Astrocyte of the spinal cord (primary cell): ENCODE results near the gene MAGI2.
"Not testable (repeated sequence)": the region's sequence is repeated elsewhere in the genome, so short reads cannot be mapped to it uniquely, and the experiment has no call there.

ENCODE experiments used
- DNase-seq: peaks from one replicate; pipeline ENCODE4 v3.0.0; 2011; ENCODE audit warnings: low read depth, low spot score
- H3K4me3 ChIP-seq: 2 replicates; pipeline ENCODE4 v1.5.1; 2011; ENCODE audit warnings: low read depth, mild to moderate bottlenecking, low read length, moderate library complexity
- in situ Hi-C: cut with HindIII; loops from 2 replicates; pipeline ENCODE4 v1.10.0; 2017; ENCODE audit warnings: low sequenced_read_pairs
- TF ChIP-seq, protein P1 (sequence below): IDR thresholded peaks from 2 replicates; pipeline ENCODE4 v1.5.1; 2012; ENCODE audit warnings: low read depth, mild to moderate bottlenecking, low read length, inconsistent platforms

MAGI2 gene

GRCh38 chr7:78011642-78012041 lies 1441.8 kb downstream of the MAGI2 start:
- DNase-seq, result no peak
- in situ Hi-C loops, result no loop called here
- no peak overlapping the region for H3K4me3 ChIP-seq
- TF ChIP-seq, protein P1, sequence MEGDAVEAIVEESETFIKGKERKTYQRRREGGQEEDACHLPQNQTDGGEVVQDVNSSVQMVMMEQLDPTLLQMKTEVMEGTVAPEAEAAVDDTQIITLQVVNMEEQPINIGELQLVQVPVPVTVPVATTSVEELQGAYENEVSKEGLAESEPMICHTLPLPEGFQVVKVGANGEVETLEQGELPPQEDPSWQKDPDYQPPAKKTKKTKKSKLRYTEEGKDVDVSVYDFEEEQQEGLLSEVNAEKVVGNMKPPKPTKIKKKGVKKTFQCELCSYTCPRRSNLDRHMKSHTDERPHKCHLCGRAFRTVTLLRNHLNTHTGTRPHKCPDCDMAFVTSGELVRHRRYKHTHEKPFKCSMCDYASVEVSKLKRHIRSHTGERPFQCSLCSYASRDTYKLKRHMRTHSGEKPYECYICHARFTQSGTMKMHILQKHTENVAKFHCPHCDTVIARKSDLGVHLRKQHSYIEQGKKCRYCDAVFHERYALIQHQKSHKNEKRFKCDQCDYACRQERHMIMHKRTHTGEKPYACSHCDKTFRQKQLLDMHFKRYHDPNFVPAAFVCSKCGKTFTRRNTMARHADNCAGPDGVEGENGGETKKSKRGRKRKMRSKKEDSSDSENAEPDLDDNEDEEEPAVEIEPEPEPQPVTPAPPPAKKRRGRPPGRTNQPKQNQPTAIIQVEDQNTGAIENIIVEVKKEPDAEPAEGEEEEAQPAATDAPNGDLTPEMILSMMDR, result no peak

- DNase-seq, result no peak
- in situ Hi-C loops, result no loop called here
- H3K4me3 ChIP-seq, result no peak overlapping the region
- TF ChIP-seq, protein P1, result no peak
These were observed 1446.2 kb downstream of the MAGI2 start for GRCh38 chr7:78007231-78007630.

GRCh38 chr7:78006063-78006755 lies 1447.3 kb downstream of the MAGI2 start:
- TF ChIP-seq, protein P1, result no peak
- no peak for DNase-seq
- no peak overlapping the region for H3K4me3 ChIP-seq
- in situ Hi-C loops, result no loop called here

DNA sequence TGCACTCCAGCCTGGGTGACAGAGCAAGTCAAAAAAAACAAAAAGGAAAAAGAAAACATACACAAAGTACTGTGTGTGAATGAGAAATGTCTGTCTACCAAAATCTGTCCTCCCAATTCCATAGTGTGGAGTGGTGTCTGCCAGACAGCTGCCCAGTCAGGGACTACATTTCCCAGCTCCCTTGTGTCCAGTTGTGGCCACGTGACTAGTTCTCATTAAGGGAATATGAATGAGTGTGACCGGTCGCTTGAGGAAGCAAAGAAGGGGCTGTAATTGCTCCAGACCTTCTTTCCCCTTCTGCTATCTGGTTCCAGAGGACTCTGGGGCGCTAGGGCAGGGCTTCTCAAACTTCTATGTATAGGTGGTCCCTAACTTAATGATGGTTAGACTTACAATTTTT lies 1450.8 kb downstream of the MAGI2 start:
- no peak overlapping the region for H3K4me3 ChIP-seq
- DNase-seq, result no peak
- TF ChIP-seq, protein P1, result no peak
- in situ Hi-C loops, result no loop called here

- in situ Hi-C loops, result no loop called here
- H3K4me3 ChIP-seq, result no peak overlapping the region
- TF ChIP-seq, protein P1, result no peak
- no peak for DNase-seq
These were observed 1451.4 kb downstream of the MAGI2 start for GRCh38 chr7:78002021-78002420.

GRCh38 chr7:77999168-77999567 lies 1454.3 kb downstream of the MAGI2 start:
- H3K4me3 ChIP-seq, DNase-seq, in situ Hi-C loops: not testable (repeated sequence)

- TF ChIP-seq, protein P1, result no peak
- in situ Hi-C loops, result no loop called here
- H3K4me3 ChIP-seq, result no peak overlapping the region
- DNase-seq, result no peak
These were observed 1457.8 kb downstream of the MAGI2 start for GRCh38 chr7:77995717-77996116.
